ENCODE results near the gene EXD3.

The EXD3 gene

DNA sequence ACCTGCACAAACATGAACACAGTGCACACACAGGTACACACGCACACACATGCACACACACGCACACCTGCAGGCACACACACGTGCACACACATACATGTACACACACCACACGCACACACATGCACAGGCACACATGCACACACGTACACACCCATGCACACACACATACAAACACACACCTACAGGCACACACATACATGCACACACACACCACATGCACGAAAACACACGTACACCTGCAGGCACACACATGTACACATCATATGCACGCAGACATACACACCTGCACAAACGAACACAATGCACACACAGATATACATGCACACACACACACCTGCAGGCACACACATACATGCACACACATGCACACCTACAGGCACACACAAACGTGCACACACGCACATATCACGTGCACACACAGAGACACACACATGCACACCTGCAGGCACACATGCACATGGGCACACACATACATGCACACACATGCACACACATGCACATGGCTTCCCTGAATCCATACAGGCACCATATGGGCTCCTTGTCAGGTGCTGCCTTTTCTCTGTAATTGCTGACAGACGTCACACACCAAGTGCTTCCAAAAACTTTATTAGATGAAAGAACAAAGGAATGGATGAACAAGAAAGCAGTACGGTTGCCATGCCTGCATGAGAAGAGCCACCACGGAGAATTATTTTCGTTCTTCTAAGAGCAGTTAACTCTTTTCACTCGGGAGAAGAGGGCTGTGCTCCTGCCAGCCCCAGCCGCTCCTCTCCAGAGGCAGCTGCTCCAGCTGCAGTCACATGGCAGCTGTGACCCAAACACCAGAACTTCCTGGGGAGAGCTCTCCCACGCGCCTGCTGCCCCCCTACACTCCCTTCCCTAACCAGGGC, 57.2 kb downstream of the EXD3 start:
- no peak for DNase-seq (ENCODE audit: low read depth)

DNA sequence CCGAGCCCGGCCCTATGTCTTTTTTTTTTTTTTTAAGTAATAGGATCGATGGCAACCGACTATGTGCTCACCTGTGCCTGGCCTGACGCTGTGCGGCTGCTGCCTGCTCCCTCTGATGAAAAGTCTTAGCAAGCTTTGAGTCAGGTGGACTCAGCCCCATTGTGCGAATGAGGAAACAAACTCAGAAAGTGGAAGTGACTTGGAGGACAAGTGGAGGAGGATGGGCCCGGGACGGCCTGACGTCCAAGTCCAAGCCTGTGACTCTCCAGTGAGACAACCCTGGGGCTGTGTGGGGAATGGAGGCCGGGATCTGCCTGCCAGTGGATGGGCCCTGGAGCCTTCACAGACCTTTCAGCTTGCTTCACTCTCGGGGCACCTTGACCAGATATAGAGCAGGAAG, 57.9 kb downstream of the EXD3 start:
- DNase-seq (ENCODE audit: low read depth) = no peak

DNA sequence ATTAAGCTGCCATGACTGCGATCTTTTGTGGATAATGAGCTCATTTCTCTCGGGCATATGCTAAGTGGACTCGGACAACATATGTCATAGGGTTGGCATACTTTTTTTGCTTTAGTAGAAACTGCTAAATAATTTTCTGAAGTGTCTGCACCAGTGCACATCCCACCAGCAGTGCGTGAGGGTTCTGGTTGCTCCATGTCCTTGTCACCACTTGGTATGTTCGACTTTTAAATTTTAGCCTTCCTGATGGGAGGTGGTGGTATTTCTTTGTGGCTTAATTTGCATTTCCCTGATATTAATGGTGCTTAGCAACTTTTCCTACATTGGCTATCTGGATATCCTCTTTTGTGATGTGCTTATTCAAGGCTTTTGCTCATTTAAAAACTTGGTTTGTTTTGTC, 63.1 kb downstream of the EXD3 start:
- no peak for DNase-seq (ENCODE audit: low read depth)

DNA sequence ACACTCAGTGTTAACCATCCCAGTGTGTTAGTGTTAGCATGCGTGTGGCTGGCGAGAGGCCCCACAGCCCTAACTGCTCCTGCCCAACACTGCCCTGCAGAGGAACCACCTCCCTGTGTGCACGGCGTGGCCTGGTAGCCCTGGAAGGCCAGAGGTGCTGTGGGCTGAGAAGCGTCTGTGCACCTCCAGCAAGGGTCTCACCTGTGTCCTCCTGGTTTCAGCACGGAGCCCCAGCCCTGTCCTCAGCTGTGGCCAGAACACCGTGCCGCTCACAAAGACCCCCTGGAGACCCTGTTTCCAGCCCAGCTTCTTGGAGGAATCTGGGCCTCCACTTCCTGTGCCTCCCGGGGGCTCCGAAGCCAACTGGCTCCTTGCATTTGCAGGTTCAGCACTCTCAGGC, 64.8 kb downstream of the EXD3 start:
- DNase-seq (ENCODE audit: low read depth) = no peak

DNA sequence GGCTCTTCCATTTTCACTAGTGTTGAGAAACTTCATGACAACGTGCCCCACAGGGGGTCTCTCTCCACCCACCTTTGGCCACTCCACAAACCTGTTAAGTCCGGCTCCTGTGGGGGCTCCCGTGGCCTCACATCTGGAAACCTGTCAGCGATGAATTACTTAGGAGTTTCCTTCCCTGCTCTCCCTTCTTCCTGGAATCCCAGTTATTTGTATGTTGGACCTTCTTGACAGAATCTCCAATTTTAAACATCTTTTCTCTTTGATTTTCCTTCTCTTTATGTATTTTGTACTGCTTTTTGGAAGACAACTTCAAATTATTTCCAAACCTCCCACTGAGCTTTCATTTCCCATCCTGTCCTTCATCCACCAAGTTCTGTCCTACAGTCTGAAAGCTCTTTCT, 65.8 kb downstream of the EXD3 start:
- no peak for DNase-seq (ENCODE audit: low read depth)

DNA sequence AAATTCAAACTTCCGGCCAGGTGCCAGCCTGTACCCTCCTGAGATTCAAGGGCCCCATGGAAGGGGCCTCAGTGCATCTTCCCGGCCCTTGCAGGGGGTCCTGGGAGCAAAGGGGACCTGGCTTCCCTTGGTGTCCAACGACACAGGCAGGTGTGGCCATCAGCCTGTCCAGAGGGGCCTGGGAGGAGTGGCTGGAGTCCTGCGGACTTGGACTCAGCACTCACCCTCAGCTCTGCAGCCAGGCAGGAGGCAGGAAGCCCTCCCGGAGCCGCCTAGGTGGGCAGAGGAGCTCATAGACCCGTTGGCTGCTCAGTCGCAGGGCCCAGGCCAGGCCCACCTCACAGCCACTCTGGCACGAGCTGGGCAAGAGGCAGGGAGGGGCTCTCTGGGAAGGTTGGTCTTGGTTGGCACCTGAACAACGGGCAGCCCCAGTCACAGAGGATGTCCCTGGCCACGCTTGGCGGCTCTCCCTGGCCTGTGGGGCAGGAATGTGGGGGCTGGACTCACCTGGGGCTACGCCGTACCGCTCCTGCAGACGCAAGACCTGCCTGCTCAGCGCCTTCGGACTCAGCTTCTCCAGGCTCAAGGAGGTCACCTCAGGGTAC, 67.1 kb downstream of the EXD3 start:
- no peak for DNase-seq (ENCODE audit: low read depth)

DNA sequence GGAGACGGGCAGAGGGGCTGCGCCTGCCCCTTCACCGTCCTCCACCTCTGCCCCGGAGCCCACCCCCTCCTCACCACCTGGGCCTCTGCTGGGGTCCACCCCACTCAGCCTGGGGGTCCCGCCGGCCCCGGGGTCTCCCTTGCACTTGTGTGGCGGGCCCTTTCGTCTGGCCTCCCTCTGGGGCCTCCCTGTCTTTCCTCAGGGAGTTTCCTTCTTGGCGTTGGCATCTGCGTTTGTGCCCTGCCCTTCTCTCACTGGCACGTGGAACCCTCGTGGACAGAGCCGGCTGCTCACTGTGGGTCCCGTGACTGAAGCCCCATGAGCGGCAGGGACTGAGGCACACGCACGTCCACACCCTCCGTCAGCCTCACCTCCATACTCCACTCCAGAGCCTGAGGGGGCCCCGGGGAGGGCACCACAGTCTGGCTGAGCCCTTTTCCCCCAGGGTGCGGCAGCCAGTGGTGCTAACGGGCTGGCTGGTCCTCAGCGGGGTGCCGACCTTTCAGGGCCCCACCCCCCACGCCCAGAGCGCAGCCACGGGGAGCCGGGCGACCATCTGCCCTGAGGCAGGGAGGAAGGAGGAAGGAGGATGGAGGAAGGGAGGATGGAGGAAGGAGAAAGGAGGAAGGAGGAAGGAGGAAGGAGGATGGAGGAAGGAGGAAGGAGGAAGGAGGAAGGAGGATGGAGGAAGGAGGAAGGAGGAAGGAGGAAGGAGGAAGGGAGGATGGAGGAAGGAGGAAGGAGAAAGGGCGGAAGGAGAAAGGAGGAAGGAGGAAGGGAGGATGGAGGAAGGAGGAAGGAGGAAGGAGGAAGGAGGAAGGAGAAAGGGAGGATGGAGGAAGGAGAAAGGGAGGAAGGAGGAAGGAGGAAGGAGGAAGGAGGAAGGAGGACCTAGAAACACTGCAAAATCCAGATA, 67.9 kb downstream of the EXD3 start:
- DNase-seq (ENCODE audit: low read depth) = no peak

DNA sequence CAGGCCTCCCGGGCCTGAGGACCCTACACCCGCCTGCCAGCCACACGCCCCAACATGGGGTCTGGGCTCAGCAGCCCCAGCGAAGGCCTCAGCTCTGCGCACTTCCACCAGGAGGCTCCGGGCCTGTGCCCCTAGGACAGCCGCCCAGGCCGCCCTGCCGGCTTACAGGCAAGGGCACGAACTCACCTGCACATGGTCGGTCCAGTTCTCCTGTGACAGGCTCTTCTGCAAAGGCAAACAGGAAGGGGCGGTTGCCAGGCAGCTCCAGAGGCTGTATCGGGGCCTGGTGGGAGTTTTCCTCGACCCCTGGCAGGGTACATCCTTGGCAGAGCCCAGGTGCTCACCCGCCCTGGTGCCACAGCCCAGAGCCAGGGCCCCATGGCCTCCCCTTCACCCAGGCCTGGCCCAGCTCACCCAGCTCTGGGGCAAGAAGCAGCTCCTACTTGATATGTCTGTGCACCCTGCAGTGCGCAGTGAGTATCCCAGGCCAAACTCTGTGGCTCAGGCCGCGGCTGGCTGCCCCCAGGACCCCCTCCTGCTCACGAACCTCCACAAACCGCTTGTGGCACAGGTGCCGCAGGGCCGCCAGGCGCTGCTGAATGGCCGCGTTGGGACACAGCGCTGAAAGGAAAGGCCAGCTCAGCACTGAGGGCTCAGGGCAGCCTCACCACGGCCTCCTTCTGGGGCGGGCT, 68.7 kb downstream of the EXD3 start:
- no peak for DNase-seq (ENCODE audit: low read depth)

DNA sequence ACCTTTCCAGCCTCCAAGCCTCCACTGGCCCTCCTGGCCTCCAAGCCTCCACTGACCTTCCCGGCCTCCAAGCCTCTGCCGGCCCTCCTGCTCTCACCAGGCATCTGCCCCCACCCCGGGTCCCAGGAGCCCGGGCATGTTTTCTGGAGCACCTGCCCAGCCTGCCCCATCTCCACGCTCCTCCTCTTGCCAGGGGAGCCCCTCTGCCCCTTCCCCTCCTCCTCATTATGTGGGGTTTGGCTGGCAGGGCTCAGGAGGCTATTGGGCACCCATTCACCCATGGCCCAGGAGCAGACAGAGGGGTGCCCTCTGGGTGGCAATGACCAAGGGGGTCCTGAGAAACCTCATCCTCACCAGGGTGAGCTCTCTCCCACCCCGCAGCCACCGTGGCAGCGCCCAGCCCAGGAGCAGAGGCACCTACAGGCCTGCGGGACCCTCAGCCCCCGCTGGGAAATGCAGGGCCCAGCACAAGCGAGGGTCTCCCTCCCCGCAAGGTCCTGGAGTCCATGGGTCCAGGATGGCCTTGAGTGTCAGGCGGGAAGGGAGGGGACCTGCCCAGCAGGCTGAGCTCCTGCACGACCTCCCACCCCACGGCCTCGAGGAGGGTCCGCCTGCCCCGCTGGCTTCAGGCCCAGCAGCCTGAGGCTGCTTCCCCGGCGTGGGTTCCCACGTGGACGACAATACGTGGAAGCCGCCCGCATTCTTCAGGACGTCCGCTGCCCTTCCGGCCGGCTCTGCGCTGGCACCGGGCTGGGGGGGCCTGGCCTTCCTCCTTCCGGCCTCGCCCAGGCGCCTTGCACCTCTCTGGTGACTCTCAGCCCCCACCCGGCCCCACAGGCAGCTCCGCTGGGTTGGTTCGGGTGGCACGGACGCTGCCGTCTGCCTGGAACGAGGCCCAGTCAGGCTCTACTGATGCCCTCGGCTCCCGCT, 69.5 kb downstream of the EXD3 start:
- DNase-seq (ENCODE audit: low read depth) = no peak

DNA sequence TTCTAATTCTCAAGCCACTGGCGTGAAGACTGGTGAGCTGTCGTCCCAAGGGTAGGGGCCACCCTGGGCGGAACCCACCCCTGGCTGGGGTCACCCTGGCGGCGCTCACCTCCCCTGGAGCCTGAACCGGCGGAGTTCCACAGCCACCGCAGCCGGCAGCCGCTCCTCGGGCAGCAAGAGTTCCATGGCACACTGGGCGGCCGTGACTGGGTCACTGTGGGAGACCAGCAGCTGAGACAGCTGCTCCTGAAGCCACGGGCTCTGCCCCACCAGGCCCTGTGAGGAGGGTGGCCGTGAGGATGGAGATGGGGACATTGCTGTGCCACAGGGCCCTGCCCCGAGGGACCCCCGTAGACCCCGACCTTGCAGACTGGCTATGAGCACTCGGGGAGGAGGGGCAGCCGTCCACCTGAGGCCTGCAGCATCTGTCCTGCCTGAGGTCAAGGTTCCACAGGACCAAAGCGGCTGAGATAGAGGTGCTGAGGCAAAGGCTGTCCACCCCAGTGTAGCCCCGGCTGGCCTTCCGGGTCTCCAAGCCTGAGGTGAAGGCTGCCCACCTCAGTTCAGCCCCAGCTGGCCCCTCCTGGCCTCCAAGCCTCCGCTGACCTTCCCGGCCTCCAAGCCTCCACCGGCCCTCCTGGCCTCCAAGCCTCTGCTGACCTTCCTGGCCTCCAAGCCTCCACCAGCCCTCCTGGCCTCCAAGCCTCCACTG, 70.3 kb downstream of the EXD3 start:
- DNase-seq (ENCODE audit: low read depth) = no peak

DNA sequence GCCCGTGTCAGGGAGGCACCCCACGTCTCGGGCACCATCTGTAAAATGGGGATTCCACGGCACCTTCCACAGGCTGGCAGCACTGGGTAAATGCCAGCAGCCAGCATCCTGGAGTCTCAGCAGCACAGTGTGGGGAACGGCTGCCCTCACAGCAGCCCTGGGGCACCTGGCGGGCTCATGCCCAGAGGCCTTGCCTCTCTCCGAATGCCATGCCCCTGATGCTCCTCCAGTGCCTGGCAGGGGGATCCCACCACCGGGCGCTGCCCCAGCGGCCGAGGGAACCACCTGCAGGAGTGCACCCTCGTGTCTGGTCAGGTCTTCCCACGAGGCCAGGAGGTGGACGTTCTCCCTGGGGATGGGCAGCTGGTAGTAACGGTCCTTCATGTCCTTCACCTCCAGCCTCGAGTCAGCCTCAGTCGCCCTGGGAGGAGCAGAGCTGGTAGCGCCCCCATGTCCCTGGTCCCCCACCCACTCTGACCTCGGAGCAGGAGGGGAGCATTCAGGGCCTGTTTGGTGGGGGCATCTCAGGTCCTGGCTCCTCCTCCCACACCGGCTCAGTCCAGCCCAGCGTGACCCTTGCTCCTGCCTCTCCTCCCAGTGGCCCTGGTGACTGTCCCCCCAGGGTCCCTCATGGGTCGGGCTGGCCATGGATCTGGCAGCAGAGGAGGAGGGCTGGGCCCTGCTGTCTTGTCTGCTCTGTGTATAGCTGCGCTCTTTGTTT, 71.0 kb downstream of the EXD3 start:
- no peak for DNase-seq (ENCODE audit: low read depth)

DNA sequence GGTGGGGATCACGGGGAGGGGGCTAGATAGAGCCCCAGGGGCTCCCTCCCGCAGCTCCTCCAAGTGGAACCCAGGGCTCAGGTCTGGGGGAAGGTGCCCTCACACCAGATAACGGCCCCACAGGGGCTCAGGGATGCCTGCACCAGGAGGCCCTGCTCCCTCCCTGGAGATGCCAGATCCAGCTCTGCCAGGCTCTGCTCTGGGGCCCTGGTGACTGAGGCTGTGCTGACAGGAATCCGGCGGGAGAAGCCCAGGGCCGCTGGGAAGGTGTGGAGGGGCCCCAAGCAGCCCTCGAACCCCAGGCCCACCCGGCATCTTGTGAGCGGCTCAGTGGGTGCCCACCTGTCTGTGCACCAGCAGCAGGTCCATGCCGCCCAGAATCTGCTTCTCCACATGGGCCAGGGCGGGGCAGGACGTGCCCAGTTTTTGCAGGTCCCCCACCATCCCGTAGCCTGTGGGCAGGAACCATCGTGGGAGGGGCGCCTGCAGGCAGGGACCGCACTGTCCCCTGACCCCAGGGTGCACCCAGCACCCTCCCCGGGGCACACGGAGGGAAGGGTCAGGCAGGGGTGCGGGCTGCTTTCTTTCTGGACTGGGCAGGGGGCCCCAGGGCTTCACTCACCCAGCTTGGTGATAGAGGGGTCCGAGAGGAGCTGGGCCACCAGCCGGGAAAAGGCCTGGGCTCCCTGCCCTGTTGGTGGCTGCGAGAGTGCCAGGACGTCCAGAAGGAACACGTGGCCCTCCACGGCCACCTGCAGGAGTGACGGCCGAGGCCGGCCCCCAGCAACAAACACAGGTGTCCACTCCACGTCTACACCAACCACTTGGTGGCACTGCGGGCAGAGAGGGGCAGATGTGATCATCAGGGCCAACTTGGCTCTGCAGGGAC, 72.0 kb downstream of the EXD3 start:
- DNase-seq (ENCODE audit: low read depth) = no peak

DNA sequence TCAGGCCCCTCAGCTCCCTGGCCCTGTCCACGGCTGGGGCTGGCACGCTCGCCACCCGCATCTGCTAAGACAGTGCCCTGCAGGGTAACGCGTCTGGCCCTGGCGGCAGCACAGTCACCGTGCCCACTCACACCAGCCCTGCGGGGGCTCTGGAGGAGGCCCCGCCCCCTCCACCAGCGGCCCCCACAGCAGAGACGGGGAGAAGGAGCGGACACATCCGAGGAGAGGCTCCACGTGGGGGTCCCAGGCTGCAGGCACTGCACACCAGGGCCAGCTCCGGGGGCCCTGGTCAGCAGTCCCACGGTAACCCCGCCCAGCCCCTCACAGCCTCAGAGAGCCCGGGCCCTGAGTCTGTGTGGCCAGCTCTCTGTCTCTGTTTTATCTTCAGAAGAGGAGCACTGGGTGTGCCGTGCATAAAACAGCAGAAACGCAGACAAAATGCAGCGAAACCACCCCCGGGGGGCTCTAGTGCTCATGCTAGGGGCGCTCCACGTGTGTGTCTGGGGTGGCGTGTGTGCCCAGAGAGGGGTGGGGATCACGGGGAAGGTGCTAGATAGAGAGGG, 73.4 kb downstream of the EXD3 start:
- no peak for DNase-seq (ENCODE audit: low read depth)

DNA sequence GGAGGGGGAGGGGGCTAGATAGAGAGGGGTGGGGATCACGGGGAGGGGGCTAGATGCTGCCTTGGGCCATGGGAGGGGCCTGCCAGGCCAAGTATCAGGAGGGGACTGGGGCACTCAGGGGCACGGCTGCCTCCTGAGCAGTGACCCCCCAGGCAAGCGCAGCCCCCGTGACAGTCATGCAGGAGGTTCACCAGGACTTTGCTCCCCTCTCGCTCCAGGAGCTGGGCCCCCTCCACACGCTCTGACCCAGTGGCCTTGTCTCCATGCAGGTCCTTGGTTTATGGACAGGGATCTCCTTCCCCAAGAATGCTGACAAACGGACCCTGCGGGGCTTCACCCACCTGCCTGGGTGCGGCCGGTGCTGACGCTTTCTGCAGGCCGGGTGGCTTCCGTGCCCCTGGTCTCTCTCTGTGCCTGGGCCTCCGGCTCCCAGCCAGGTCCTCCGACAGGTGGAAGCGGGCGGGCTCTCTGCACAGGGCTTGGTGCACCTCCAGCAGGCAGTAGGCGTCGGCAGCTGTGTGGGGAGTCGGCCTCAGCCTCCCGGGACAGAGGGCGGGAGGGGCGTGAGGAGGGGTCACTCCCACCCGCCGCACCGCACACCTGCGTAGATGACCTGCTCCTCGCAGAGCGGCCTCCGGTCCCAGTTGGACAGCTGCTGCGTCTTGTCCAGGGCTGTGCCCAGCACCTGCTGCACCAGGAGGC, 74.0 kb downstream of the EXD3 start:
- no peak for DNase-seq (ENCODE audit: low read depth)

DNA sequence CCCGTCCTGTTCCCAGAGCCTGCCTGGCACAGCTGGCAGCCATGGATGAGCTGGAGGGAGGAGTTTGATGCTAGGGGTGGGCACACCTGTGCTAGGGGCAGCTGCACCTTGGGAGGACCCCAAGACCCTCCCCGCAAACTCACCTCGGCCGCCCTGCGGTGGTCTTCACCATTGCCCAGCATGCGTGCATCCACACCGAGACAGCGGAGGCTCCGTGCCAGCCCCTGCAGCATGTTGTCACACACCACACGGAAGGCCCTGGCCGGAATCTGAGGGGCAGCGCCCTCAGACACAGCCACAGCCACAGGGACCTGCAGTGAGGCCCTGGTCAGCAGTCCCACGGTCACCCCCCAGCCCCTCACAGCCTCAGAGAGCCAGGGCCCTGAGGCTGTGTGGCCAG, 75.0 kb downstream of the EXD3 start:
- no peak for DNase-seq (ENCODE audit: low read depth)

DNA sequence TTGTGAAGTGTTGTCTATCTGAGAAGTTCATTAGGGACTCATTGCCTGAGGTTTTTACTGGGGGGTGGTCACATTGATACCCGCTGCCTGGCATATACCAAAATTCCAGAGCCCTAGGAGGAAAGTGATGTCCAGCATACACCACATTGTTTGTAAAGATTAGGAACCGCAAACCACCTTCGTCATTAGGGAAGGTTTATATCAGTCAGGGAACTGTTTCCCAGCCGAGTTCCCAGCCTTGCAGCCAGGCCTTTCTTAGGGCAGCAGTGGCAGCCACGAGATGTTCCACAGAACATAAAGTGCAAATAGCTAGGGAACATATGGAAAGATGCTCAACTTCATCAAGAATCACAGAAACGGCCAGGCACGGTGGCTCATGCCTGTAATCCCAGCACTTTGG, 80.5 kb downstream of the EXD3 start:
- no peak for DNase-seq (ENCODE audit: low read depth)

DNA sequence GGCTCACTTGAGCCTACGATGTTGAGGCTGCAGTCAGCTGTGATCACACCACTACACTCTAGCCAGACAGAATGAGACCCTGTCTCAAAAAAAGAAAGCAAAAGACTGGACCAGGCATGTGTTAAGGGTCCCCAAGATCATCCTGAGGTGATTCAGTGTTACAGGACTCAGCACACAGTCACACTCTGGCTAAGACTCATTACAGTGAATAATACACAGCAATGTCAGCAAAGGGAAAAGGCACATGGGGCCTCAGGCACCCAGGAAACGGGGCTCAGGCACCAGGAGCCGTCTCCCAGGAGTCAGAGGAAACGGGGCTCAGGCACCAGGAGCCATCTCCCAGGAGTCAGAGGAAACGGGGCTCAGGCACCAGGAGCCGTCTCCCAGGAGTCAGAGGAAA, 81.7 kb downstream of the EXD3 start:
- DNase-seq (ENCODE audit: low read depth) = no peak
